Brain microvascular endothelial cell (primary cell): ENCODE data around the gene COL5A3.

Experiments used
- DNase-seq: peaks from one replicate; pipeline ENCODE4 v3.0.0-alpha.2; 2020
- H3K27ac ChIP-seq: fragments of 250-450 bp; sonication (Bioruptor Pico); 2 replicates; pipeline ENCODE4 v1.5.1; 2020; ENCODE audit warnings: mild to moderate bottlenecking, moderate library complexity
- H3K27me3 ChIP-seq: fragments of 250-450 bp; sonication (Bioruptor Pico); replicated peaks from 2 replicates; pipeline ENCODE4 v1.5.1; 2020; ENCODE audit warnings: mild to moderate bottlenecking
- H3K36me3 ChIP-seq: fragments of 250-450 bp; sonication (Bioruptor Pico); replicated peaks from 2 replicates; pipeline ENCODE4 v1.5.1; 2020; ENCODE audit warnings: mild to moderate bottlenecking
- H3K4me3 ChIP-seq: 2 replicates; pipeline ENCODE4 v1.5.1; 2011; ENCODE audit warnings: low read depth, mild to moderate bottlenecking, control low read depth, low read length, moderate library complexity
- CTCF ChIP-seq: IDR thresholded peaks from 2 replicates; pipeline ENCODE4 v1.5.1; 2011; ENCODE audit warnings: low read depth, mild to moderate bottlenecking, moderate library complexity, low read length, control low read depth, inconsistent platforms; ENCODE audit errors: missing control alignments
- in situ Hi-C: cut with HindIII; loops from 2 replicates; pipeline ENCODE4 v1.10.0; 2017; ENCODE audit warnings: low sequenced_read_pairs, low pct_ligation_motif_present

Gene COL5A3

DNA sequence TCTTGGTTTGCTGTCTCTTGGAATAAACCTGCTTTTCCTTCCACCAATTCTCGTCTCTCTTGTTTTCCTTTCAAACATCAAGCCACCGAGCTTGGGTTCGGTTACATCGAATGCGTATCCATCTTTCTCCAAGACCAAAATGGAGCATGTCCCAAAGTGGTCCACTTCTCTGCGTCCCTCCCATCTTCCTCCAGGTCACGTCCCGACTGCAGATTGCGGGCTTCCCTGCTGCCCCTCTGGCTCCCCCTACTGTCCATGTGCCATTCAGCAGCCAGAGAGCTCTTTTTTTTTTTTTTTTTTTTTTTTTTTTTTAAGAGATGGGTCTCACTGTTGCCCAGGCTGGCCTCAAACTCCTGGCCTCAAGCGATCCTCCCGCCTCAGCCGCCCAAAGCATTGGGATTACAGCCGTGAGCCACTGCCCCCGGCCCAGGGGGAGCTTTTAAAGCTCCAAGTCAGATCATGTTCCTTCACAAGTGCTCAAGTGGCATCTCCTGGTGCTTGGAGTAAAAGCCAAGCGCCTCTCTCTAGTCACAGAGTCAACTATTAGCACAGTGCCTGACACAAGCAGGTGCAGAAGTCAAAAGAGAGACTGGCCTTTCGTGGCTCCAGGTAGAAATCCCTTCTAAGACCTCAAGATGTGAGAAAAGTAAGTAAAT lies 10.0 kb downstream of the COL5A3 start:
- peak; percentile 48 for DNase-seq
- Histone ChIP-seq H3K36me3 (no peaks in the 10 kb centered on the region), H3K27me3 (no peaks in the 10 kb centered on the region), H3K27ac (no peak overlapping the region), H3K4me3 (no peak overlapping the region)
- peak; percentile 93 for TF ChIP-seq CTCF
- in situ Hi-C loops: no loop called here

DNA sequence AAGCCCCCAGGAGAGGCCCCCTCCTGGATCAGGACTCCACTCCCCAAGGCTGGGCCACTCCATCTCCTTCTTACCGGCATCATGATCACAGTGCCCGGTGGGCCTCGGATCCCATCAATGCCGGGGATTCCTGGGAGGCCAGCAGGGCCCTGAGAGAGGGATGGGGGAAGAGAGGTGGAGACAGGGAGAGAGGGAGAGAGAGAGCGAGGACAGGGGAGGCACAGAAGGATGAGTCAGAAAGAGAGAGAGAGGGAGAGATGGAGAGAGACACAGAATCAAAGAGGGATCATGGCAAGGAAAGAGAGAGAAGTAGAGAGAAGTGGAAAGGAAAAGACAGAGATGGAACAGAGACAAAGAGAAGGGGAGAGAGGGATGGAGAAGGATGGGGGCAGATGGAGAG lies 13.8 kb downstream of the COL5A3 start:
- DNase-seq: no peak
- TF ChIP-seq CTCF: no peak
- H3K27ac ChIP-seq: no peak overlapping the region
- in situ Hi-C loops: no loop called here
- H3K27me3 ChIP-seq: no peaks in the 10 kb centered on the region
- no peaks in the 10 kb centered on the region for H3K36me3 ChIP-seq
- H3K4me3 ChIP-seq: no peak overlapping the region

- Histone ChIP-seq H3K27ac (no peak overlapping the region), H3K36me3 (no peaks in the 10 kb centered on the region), H3K4me3 (no peak overlapping the region), H3K27me3 (no peaks in the 10 kb centered on the region)
- DNase-seq: no peak
- in situ Hi-C loops: no loop called here
- TF ChIP-seq CTCF: no peak
These were observed 14.3 kb downstream of the COL5A3 start for GRCh38 chr19:9995999-9996398.

GRCh38 chr19:9995084-9995483 lies 15.2 kb downstream of the COL5A3 start:
- in situ Hi-C loops: no loop called here
- no peak for DNase-seq
- H3K4me3 ChIP-seq: no peak overlapping the region
- H3K36me3 ChIP-seq: no peaks in the 10 kb centered on the region
- TF ChIP-seq CTCF: no peak
- no peak overlapping the region for H3K27ac ChIP-seq
- no peaks in the 10 kb centered on the region for H3K27me3 ChIP-seq

DNA sequence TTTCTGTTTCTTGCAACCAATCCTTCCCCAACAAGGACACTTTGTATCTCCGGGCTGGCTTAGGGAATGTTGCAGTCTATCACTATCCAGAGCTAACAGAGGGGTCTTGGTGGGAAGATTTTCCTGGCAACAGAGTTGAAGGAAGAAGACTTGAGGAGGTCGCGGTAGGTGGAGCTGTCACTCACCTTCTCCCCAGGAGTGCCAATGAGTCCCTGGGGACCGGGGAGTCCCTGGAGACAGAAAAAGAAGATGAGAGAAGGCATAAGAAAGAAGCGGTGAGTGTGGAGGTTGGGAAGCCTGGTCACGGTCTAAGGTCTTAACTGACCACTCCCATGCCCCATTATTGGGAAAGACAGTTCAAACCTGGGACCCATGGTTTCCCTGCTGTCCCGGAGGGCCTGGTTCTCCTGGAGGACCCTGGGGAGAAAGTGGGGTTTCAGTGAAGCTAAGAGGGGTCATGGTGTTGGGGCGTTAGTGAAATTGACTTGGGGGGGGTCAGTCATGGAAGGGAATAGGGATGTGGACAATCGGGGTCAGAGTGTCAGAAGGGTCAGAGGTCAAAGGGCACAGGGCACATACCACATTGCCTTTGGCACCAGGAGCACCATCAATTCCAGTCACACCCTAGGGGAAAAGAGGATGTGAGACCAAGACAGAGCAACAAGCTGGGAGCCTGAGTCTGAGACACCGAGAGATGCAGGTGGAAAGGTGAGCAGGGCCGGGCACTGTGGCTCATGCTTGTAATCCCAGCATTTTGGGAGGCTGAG lies 18.7 kb downstream of the COL5A3 start:
- in situ Hi-C loops: no loop called here
- no peak for TF ChIP-seq CTCF
- H3K36me3 ChIP-seq: no peaks in the 10 kb centered on the region
- H3K27ac ChIP-seq: no peak overlapping the region
- no peak overlapping the region for H3K4me3 ChIP-seq
- no peaks in the 10 kb centered on the region for H3K27me3 ChIP-seq
- DNase-seq: no peak
